HG02970 (cell line): Measurements from ENCODE around the gene POLR3GL.

ENCODE experiments used
- ATAC-seq: cut with Tn5 transposase; IDR thresholded peaks from one replicate; pipeline ENCODE4 v1.9.1; 2021; ENCODE audit warnings: mild to moderate bottlenecking, moderate library complexity, moderate number of reproducible peaks; ENCODE audit not compliant: unreplicated experiment, low FRiP score

Gene POLR3GL

DNA sequence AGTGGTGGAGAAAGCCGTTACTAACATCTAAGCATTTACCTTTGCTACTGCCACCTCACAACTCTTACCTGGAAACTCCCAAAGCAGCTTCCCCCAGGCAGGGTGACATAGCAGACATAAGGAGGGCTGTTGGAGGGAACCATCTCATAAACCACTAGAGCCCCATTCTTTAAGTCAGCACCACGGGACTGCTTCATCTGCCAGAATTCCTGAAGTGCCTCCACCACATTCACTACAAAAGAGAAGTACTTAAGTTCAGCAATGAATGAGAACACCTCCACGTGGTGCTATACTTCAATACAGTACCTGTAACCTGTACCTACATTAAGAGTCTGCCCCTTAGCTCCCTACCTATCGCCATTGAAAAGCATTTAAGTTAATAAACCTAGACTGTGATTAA, 16.9 kb upstream of the POLR3GL start:
- ATAC-seq: no peak

DNA sequence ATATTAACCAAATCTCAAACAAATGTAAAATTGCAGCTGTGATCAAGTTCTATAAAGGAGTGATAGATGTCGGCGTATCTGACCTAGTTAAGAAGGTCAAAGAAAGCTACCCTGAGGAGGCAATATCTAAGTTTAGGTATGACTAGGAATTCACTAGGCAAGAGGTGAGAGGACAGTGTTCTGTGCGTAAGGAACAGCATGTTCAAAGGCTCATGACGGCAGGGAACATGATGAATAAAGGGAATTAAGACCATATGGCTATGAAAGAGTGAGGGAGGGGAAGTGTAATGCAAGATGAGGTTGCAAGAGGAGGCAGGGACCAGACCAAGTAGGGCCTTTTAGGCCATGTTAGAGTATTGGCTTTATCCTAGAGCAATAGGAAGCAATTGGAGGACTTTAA, 15.3 kb upstream of the POLR3GL start:
- ATAC-seq: no peak

DNA sequence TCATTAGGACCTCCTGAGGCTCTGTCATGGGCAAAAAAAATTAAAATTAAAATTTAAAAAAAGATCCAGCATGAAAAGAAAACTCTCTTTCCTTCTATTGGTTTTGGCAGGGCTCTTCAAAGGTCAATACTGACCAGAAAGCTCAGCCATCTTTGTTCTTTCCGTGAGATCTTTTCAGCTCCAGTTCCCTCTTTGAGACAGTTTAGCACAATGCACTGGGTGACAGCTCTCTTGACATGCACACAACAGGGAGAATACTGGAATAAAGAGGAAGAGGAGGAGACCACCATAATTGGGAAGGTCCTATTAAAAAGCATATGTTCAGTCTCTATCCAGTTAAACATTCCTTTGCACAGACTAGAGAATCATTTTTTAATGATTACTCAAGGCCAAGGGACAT, 13.0 kb upstream of the POLR3GL start:
- ATAC-seq: no peak

DNA sequence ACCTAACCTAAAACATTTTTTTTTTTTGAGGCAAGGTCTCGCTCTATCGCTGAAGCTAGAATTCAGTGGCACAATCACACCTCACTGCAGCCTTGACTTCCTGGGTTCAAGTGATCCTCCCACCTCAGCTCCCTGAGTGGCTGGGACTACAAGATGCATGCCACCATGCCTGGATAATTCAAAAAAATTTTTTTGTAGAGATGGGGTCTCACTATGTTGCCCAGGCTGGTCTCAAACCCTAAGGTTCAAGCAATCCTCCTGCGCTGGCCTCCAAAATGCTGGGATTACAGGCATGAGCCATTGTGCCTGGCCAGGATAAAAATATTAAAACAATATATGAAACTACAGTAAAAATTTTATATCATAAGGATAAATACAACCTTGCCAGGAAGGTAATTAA, 11.6 kb upstream of the POLR3GL start:
- no peak for ATAC-seq

DNA sequence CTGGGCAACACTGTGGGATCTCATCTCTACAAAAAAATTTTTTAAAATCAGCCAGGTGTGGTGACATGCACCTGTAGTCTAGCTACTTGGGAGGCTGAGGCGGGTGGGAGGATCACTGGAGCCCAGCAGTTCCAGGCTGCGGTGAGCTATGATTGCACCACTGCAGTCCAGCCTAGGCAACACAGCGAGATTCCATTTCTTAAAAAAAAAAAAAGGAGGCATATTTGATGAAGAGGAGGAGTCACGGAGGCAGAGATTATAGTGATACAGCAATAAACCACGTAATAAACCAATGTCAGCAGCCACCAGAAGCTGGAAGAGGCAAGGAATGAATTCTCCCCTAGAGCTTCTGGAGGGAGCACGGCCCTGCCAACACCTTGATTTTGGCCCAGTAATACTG, 10.6 kb upstream of the POLR3GL start:
- ATAC-seq: no peak

DNA sequence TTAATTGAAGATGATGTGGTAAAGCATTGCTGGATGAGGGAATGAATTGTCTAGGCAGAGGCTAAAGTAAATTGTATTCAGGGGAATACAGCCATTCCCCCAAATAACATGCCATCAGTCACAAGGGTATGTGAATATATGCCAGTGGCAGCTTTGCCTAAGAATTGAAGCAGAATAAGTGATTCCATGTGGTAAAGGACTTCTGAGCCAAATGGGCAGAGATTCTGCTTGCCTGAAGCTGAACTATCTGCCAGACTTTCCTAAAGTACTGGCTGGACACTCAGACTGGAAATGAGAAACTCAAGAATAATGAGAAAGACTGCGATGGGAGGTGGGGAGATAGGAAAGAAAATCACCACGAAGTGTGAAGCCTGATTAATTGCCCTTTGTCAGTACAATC, 9.1 kb upstream of the POLR3GL start:
- no peak for ATAC-seq

DNA sequence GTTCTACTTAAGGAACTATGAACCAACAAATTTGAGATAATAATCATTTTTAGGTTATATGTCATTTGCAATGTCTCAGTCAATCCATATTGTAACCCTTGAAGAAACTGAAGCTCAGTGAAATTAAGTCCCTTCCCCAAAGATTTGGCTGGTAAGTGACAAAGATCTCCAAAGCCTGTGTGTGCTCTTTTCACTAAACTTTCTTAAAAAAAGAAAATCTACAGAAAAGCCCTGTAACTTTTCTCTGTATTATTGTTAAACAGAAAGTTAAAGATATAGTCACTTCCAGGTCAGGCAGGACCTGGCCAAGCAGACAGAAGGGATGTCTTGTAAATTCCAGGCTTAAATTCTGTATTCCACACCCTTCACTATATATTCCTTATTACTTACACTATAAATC, 8.1 kb upstream of the POLR3GL start:
- ATAC-seq: no peak

DNA sequence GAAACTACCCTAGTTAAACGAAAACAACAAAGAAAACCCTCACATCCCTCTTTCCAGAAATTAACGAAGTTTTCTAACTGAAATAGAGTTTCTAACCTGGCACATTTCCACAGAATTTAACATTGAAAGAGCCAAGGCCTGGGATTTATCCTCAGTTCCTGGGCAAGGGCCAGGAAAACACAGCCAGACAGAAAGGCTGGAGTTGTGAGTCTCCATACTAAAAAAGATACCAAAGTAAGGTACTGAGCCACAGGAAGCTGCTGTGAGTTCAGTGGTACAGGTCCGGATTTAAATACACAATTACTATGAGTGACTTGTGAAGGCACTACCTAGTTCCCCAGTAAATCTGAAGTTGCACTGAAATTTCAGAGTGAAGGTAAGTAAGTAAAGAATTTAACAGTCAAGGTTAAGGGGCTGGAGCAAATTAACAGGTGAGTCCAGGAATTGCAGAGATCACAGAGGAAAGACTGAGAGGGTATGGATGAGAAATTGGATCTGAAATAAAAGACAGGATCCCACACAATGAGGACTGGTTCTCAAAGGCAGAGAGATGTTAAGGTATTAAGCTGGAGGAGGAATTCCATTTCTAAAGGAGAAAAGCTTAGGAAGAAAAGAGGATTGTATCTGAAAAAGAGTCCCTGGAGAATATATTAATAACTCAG, 7.6 kb upstream of the POLR3GL start:
- ATAC-seq: no peak

DNA sequence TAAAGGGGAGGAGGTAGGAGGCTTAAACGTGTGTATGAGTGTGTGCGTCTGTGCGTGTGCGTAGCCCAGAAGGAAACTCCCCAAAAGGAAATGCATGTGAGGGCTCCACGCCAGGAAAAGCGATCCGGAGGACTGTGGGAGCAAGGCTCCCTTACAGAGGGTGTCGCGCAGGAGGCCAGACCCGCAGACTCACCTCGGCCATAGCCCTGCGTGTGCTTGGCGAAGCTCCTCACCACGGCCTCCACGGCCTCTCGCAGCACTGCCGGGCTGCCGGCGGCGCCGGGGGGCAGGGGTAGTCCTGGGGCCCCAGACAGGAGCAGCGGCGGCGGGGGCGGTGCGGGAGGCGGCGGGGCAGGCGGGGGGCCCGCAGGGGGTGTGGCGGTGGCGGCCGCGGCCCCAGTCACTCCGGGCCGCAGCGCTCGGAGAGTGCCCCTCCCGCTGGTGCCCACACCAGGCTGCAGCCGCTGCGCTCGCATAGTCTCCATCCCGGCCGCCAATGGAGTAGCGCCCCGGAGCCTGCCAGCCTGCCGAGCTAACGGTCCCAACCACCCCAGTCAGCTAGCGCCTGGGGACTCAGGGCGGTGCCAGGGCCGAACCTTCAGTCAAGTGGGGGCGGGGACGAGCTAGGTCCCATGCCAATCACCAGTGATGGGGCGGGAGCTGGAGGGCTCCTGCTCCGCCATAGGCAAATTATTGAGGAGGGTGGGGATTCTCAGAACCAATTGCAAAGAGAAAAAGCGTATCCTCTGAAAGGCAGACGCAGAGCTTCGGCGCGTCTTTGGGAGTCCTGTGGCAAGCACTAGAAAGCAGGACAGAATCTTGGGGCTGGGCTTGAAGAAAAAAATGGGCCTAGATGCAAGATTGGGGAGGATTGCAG, 6.8 kb upstream of the POLR3GL start, which contains the start of gene LIX1L:
LIX1L (minus strand) TSS at position 575 of the 877 bp plus-strand sequence; CDS start at position 485, 90 bp downstream.
- ATAC-seq: peak; percentile 83

DNA sequence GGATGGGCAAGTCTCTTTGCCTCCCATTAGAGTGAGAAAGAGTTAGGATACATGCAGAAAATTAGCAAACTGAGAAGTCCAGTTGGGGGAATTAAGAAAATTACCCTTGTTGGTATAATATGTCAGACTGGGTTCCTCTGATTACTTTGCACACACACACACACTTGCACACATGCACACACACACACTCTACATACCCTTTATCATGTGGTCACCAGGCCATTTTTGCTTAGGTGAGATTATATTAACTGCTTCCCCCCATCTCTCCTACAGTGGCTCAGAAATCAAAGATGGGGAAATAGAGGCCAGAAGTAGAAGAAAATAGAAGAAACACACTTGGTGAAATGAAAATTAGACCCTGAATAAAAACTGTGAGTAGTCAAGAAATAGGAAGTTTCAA, 5.8 kb upstream of the POLR3GL start:
- ATAC-seq: no peak

DNA sequence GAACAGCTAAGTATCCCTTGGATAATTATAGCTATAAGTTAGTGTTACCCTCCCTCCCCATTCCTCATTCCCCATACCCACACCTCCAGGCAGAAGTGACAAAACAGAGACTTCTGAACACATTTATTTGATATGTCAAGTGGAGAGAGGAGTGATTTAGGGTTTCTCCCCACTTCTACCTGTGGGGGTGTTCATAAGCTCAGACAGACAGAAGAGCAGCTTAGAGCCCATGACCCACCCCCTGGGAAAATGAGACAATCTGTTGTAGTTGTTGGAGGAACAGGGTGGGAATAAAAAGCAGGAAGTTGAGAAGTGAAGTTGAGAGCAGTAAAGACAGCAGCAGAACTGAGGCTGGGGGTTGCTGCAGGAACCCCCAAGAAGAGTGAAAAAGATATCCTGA, 5.2 kb upstream of the POLR3GL start:
- no peak for ATAC-seq

DNA sequence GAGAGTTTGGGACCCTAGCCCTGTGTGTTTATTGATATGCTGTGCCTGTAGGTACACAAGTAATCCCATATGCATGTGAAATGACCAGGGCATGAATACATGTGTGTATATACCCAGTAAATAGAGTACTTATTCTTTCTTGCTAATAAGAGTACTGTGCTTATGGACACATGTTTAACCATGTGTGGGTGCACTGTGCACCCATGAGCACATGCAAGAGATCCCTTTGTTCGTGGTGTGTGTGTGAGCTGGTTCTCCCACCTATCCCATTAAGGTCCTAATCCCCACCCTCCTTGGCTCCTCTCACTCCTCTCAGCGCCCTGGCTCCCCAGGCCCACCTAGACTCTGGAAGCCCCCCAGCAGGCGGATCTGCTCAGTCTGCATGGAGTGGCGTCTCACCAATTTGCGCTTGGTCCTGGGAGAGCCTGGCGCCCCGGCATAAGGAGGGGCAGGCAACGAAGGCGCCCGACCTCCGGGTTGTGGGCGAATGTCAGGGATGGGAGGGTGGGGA, 4.5 kb upstream of the POLR3GL start:
- ATAC-seq: no peak

DNA sequence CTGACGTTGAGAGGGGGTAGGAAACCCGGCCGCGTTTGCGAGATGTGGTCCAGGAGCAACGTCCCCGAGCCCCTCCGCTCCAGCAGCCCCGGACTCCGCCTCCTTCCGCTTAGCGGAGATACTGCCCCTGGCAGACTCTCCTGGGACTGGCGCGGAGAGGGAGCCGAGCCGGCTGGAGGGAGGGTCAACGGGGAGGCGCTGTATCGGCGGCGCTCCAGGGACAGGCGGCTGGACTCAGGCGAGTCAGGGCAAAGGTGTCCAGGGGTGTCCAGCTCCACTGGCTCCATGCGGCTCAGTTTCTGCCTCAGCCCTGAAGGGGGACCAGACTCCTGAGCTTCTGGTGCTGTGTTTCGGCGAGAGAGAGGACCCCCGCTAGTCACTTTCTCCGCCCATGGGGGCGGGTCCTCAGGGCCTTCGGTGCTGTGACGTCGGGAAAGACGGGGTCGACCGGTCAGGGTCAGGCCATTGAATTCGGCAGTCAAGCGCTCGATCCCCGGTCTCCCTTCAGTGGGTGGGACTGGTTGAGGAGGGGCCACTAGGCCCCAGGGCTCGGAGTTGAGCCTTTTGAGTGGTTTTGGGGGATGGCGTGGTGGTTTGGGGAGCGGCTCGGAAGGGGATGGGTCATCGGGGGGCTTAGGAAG, 3.9 kb upstream of the POLR3GL start:
- ATAC-seq: no peak

DNA sequence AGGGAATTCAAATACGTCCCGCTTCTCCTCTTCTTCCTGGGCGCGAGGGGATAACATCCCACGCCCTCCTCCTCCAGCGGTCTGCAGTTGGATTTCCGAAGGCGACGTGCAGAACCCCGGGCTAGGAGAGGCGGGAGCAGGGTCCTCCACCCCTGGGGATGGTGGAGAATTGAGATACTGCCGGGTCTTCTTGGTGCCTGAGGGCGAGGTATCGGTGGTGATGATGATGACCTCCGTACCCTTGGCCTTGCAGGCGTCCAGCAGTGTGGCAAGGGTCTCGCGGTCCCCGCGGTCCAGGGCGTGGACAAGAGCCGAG, 3.4 kb upstream of the POLR3GL start:
- ATAC-seq: no peak

DNA sequence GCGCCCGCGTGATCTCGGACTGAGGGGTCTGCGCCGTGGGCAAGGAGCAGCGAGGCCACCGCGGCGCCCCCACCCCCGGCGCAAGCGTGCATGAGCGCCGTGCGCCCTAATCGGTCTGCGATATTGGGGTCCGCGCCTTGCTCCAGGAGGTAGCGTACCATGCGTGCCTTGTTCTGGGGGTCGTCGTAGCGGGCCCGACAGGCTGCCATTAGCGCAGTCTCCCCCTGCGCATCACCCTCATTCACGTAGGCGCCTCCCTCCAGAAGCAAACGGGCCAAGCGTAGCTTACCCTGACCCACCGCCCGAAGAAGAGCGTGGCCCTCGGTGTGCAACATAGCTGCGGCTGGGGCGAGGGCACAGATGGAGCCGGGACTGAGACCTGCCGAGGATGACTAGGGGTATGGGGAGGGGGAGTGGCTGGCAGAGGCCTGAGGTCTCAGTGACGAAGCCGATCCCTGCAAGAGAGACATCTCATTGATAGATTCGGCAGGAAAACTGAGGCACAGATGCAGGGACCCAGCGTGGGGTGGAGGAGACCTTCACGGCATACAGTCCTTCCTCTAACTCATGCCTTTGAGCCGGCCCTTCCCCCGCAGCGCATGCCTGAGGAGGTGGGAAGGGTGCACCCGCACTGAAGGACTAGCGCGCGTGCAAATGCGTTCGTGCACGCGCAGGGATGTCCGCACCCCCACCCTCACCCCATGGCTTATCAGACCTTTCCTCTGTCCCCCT, 2.9 kb upstream of the POLR3GL start:
- ATAC-seq: no peak

DNA sequence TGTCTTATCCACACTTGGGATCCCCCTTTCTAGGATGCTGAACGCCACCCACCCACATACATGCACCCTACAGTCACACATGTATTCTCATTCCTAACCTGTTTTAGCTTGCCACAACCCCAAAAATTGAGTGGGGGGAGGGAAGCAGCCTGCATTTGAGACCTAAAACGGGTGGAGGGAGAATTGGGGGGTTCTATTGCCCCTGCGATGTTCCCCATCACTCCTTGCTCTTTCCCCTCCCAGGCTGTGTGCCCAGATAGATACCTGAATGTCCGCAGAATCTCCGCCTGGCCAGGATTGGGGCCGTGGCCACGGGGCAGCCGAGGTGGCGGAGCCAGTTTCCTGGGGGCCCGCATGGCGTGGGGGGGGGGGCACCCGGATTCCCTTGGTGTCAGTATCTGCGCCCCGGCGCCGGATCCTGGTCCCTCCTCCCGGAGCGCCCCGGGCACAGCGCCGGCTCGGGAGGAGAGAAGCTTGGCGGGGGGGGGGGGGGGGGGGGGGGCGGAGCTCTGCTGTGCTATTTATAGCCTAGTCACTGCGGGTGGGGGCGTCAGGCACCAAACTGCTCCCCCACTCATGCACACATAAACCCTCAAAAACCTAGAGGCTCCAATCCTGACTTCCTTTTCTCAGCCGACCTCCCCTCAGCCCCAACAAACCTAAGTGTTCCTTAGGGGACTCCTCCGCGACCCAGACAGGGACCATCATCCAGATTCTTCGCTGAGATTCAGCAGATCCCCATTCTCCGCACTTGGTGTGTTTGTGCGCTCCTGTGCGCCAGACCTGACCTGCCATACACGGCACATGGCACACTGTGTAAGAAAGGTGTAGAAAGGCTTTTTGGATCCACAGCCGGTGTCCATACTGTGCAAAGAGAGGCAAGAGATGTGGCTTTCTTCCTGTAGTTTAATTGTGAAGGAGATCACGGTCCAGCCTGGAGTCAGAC, 2.1 kb upstream of the POLR3GL start:
- no peak for ATAC-seq

DNA sequence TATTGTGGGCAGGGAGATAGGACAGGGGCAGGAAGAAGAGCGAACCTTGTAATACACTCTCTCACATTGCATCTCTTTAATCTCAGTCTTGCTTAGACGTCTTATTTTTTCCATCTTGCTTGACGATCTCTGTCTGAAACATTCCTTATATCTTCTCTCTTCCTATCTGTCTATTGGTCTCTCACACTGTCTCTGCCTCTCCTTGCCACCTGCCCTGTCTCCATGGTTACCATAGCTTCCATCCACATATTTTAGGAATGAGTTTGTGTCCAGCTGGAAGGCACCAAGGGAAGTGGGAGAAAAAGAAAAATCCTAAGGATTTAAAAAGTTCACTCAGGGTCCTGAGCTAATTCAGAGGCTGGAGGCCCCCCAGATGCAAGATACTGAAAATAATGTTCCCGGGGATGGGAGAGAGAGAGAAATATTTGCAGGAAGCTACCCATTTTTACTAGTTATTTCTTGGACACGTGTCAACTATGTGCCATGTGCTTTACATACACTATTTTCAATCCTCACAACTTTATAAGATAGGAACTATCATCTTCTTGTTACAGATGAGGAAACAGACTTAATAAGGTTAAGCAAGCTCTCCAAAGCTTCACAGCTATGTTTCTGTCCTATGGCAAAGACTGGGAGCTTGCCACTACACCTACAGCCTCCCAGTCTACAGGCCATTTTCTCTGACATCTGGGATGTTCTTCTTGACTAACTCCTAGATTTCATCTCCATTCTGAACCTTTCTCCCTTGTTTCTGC, 1.0 kb upstream of the POLR3GL start:
- ATAC-seq: no peak

DNA sequence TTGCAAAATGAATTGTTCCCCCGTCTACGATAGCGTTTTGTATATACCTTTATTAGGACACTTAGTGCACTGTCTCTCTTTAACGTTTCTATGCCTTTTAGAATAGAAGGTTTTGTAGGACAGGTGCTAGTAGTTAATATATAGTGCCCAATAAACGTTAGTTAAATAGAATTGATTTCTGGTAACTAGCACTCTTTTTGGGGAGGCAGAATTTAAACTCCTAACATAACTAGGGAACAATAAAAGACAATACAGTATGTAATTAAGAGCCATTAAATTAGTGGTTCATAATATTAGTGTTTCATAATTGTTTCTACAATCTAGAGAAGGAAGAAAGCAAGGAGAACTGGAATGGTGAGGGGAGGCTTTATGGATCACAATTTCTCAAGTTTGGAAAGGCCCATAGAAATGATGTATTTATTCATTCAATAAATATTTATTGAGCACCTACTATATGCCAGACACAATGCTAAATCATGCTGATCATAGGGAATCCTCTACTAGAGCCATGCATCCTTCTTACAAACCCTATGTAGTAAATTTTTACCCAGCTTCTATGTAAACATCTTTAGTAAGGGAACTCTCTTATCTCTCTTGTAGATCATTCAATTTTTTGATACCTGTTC, 742 bp downstream of the POLR3GL start:
- no peak for ATAC-seq

DNA sequence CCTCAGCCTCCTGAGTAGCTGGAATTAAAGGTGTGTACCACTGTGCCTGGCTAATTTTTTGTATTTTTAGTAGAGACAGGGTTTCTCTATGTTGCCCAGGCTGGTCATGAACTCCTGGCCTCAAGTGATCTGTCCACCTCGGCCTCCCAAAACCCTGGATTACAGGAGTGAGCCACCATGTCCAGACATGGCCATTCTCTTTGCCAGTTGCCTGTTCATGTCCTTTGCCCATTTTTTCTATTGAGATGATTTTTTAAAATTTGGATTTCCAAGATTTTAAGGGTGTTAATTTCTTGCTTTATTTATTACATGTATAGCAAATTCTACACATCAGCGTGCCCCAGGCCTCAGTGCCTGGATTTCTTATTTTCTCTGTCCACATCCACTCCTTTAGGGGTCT, 2.8 kb downstream of the POLR3GL start:
- ATAC-seq: no peak
